ENCODE measurements around the gene CIDEB. TPM values are rescaled to one million over a fixed set of nuclear protein-coding genes. Genes with fewer than 3 reads are reported as not detected.

Gene CIDEB
- total and polyA plus RNA-seq, 2 of the 13 experiments (the other 11 are each of a cell fraction or from before 2014, with no cell fraction given) = 35.8 to 110 TPM

GRCh38 chr14:24299255-24300191 is 8.3 kb downstream of the CIDEB start, which contains the start of the genes DHRS1 and NOP9:
DHRS1 (minus strand) TSS chr14:24299780; CDS start chr14:24299106, 674 bp downstream.
NOP9 (plus strand) TSS chr14:24299850; CDS start chr14:24299955, 105 bp downstream.
- Histone ChIP-seq H3K27ac (ENCODE audit: extremely low read length, insufficient read depth, low read length) (peak within 1 kb of the TSS; percentile 83), H3K4me1 (ENCODE audit: insufficient read depth, low read length) (peaks cover 45% of the 10 kb centered on the region), H3K27me3 (ENCODE audit: control insufficient read depth in 1 of 2, insufficient read depth in 2 of 2, low read length in 2 of 2) (no peaks in the 10 kb centered on the region; a peak in 1 of 5 replicates), H3K4me3 (replicated peaks in 1 of 3; ENCODE audit: insufficient read depth in 1 of 3, low read depth in 2 of 3, low read length in 3 of 3) (peak within 1 kb of the TSS; percentile 79 to 98 (median 89)), H2AFZ (ENCODE audit: low read length) (no peak within 1 kb of the TSS), H3K79me2 (ENCODE audit: insufficient read depth, low read length) (peaks cover 39% of the 10 kb centered on the region), H3K9ac (ENCODE audit: insufficient read depth, low read depth, low read length) (peak within 1 kb of the TSS; percentile 92), H3K36me3 (replicated peaks in 1 of 2; ENCODE audit: control insufficient read depth in 1 of 2, insufficient read depth in 2 of 2, low read length in 2 of 2) (peaks cover 44 to 55% of the 10 kb centered on the region in 2 experiments), H3K4me2 (ENCODE audit: low read depth, low read length) (peak within 1 kb of the TSS; percentile 99), H3K9me3 (ENCODE audit: low read length) (no peaks in the 10 kb centered on the region), H4K20me1 (ENCODE audit: insufficient read depth, low read length) (0 out of 2 replicates have a peak, but pooled peaks cover 4% of the 10 kb centered on the region)
- WGBS (ENCODE audit: low lambda C conversion rate) = under 1% methylated on average over 58 of the region's 75 CpGs
- peak; percentile 74 for FAIRE-seq
- ChIA-PET POLR2A (interaction anchor here (0.6 to 24.7 kb wide), 35 partner anchors 9 to 541 kb away, joined by 3 to 850 read pairs (median 6); partner anchors contain the start of genes CBLN3, CHMP4A, CIDEB and DCAF11), CTCF (ENCODE audit: low intra/inter-chr PET ratio, low total read pairs) (interaction anchor here (1.6 to 5.7 kb wide), 5 partner anchors 9 to 86 kb away, joined by 4 to 217 read pairs (median 44); partner anchors contain the start of genes CHMP4A, CIDEB, LTB4R2 and MDP1)
- peak; percentile 80 for ATAC-seq
- intact Hi-C loops (cut with micrococcal nuclease; ENCODE audit: unreplicated experiment) (loop anchor here (1.0 to 10.0 kb wide), 3 partner anchors 8 to 995 kb away; partner anchors contain the start of genes BCL2L2, CIDEB, EMC9 and PPP1R3E), in situ Hi-C loops (cut with HindIII; ENCODE audit: extremely low pct_ligation_motif_present, low pct_unique_long_range_greater_than_20kb) (loop anchor here (5.0 kb wide), 1 partner anchor 57 kb away; the partner anchor contains the start of gene TINF2)
- TSS peak; percentile 67 for BruUV-seq (replicated peaks)
- DNase-seq (ENCODE audit: low spot score) = peak; percentile 93
- TF ChIP-seq ZNF639 (CRISPR knock-in tag; conservative IDR thresholded peaks at IDR 0.05) (peak; percentile 30), ATM (IDR thresholded peaks at IDR 0.05; ENCODE audit: borderline replicate concordance) (no peak), DNMT3B (CRISPR knock-in tag; conservative IDR thresholded peaks at IDR 0.05) (peak; percentile 50; the same call in 1 of the 2 replicates), ZNF329 (CRISPR knock-in tag; IDR thresholded peaks at IDR 0.05; ENCODE audit: low read depth) (peak; percentile 82; the same call in 1 of the 2 replicates), ATF1 (CRISPR knock-in tag; IDR thresholded peaks at IDR 0.05) (no peak), ZNF672 (CRISPR knock-in tag; IDR thresholded peaks at IDR 0.05) (no peak), ZNF616 (CRISPR knock-in tag; IDR thresholded peaks at IDR 0.05; ENCODE audit: low read depth) (peak; percentile 89), TBX2 (CRISPR knock-in tag; IDR thresholded peaks at IDR 0.05; ENCODE audit: borderline replicate concordance) (peak; percentile 95), ZNF354B (CRISPR knock-in tag; IDR thresholded peaks at IDR 0.05) (peak; percentile 79; the same call in 1 of the 2 replicates), NFE2 (CRISPR knock-in tag; IDR thresholded peaks at IDR 0.05) (no peak; the same call in 1 of the 2 replicates), ZNF333 (CRISPR knock-in tag; IDR thresholded peaks at IDR 0.05; ENCODE audit: borderline replicate concordance) (peak; percentile 84), MEF2D (CRISPR knock-in tag; IDR thresholded peaks at IDR 0.05) (peak; percentile 98), SIN3A (IDR thresholded peaks at IDR 0.05; ENCODE audit: borderline replicate concordance, low read depth, low read length) (peak; percentile 100), KDM2A (CRISPR knock-in tag; IDR thresholded peaks at IDR 0.05; ENCODE audit: borderline replicate concordance, low read depth) (peak; percentile 99), ZNF550 (CRISPR knock-in tag; IDR thresholded peaks at IDR 0.05; ENCODE audit: borderline replicate concordance) (peak; percentile 97; the same call in 1 of the 2 replicates), ZXDC (CRISPR knock-in tag; IDR thresholded peaks at IDR 0.05) (no peak), MBD4 (IDR thresholded peaks at IDR 0.05; ENCODE audit: borderline replicate concordance, low read length) (no peak), KLF11 (CRISPR knock-in tag; IDR thresholded peaks at IDR 0.05) (peak; percentile 84; the same call in 1 of the 2 replicates), DDIT3 (CRISPR knock-in tag; IDR thresholded peaks at IDR 0.05) (no peak)

All from HepG2 (cell line).